Panc1 (cell line): ENCODE measurements around the gene HS2ST1. TPM values are rescaled to one million over a fixed set of nuclear protein-coding genes. Genes with fewer than 3 reads are reported as not detected.

ENCODE experiments used
- ATAC-seq: fragments of 200-7000 bp; cut with Tn5 transposase; 2 replicates; pipeline ENCODE4 v1.9.1; 2020; ENCODE audit warnings: mild to moderate bottlenecking, moderate library complexity
- BruUV-seq: library from RNA; stranded (reverse); fragments of 400-500 nt; replicated peaks from 2 replicates; lab custom pipeline; 2021; lab: Mats Ljungman, UMichigan
- CTCF ChIA-PET: fragments of 300-600 bp; sonication (Branson Sonifier 250); formaldehyde crosslinking; loops from one replicate; lab custom pipeline; 2022; ENCODE audit warnings: antibody characterized with exemption; lab: Charles Lee
- POLR2A ChIA-PET: fragments of 300-600 bp; sonication (Branson Sonifier 250); formaldehyde crosslinking; loops from one replicate; lab custom pipeline; 2022; ENCODE audit warnings: antibody characterized with exemption; lab: Charles Lee
- DNase-seq: peaks from one replicate; pipeline ENCODE4 v3.0.0-alpha.2; 2010; ENCODE audit warnings: low read depth, low spot score
- H3K27ac ChIP-seq: 2 replicates; pipeline ENCODE4 v1.5.1; 2011; ENCODE audit warnings: mild to moderate bottlenecking, low read length, inconsistent platforms
- H3K27me3 ChIP-seq: fragments of 200-500 bp; sonication (Bioruptor generic); 2 replicates; pipeline ENCODE4 v1.6.0; 2014; ENCODE audit warnings: low read length, inconsistent platforms; ENCODE audit not compliant: control insufficient read depth, insufficient read depth
- H3K36me3 ChIP-seq: fragments of 200-500 bp; sonication (Bioruptor generic); 2 replicates; pipeline ENCODE4 v1.5.1; 2014; ENCODE audit warnings: inconsistent platforms, mild to moderate bottlenecking, low read length, moderate library complexity; ENCODE audit not compliant: control insufficient read depth, insufficient read depth
- H3K4me1 ChIP-seq: 2 replicates; pipeline ENCODE4 v1.5.1; 2011; ENCODE audit warnings: inconsistent platforms, mild to moderate bottlenecking, low read length, moderate library complexity; ENCODE audit not compliant: control insufficient read depth, insufficient read depth
- H3K4me3 ChIP-seq, 2 experiments: 2 replicates each; pipeline ENCODE4 v1.5.1; 2011 to 2012; ENCODE audit warnings: low read depth in 2 of 2, low read length in 2 of 2, mild to moderate bottlenecking in 2 of 2, inconsistent platforms in 1 of 2, moderate library complexity in 1 of 2
- H3K9me3 ChIP-seq: fragments of 200-500 bp; sonication (Bioruptor generic); 2 replicates; pipeline ENCODE4 v1.5.1; 2014; ENCODE audit warnings: low read depth, mild to moderate bottlenecking, inconsistent platforms, low read length, moderate library complexity; ENCODE audit not compliant: control insufficient read depth, insufficient read depth
- POLR2AphosphoS5 ChIP-seq: IDR thresholded peaks from 2 replicates; pipeline ENCODE4 v1.6.1; 2012; ENCODE audit warnings: mild to moderate bottlenecking, low read depth, low read length, moderate library complexity
- SIN3A ChIP-seq: IDR thresholded peaks from 2 replicates; pipeline ENCODE4 v1.6.1; 2012; ENCODE audit warnings: low read depth, mild to moderate bottlenecking, low read length, moderate library complexity, borderline replicate concordance; ENCODE audit not compliant: insufficient read depth
- TCF7L2 ChIP-seq: IDR thresholded peaks from 2 replicates; pipeline ENCODE4 v1.6.1; 2011; ENCODE audit warnings: mild to moderate bottlenecking, low read depth, low read length, inconsistent platforms
- in situ Hi-C: cut with HindIII; loops from 2 replicates; pipeline ENCODE4 v1.10.0; 2016; ENCODE audit warnings: low sequenced_read_pairs, low pct_unique_long_range_greater_than_20kb
- intact Hi-C: fragments of 100-400 bp; cut with micrococcal nuclease; formaldehyde crosslinking; loops from one replicate; pipeline ENCODE4 v1.10.0; 2022; ENCODE audit not compliant: unreplicated experiment
- total RNA-seq: library from RNA; stranded (reverse); gene quantifications from one replicate; pipeline ENCODE4 v1.2.1, GENCODE V29; 2021; ENCODE audit not compliant: unreplicated experiment
- TF ChIP-seq, protein P1 (sequence below), 2 experiments: IDR thresholded peaks; 2 replicates each; pipeline ENCODE4 v1.6.1; 2011 to 2012; ENCODE audit warnings: low read depth in 2 of 2, control low read depth in 1 of 2, low read length in 1 of 2, mild to moderate bottlenecking in 1 of 2, moderate library complexity in 1 of 2; ENCODE audit not compliant: insufficient read depth in 1 of 2
- TF ChIP-seq, protein P2 (sequence below): fragments of 450-650 bp; IDR thresholded peaks from 2 replicates; pipeline ENCODE4 v1.5.1; 2017; ENCODE audit warnings: mild to moderate bottlenecking

Gene HS2ST1
- total RNA-seq, 1 experiment from 2014 or later = 81.0 TPM

DNA sequence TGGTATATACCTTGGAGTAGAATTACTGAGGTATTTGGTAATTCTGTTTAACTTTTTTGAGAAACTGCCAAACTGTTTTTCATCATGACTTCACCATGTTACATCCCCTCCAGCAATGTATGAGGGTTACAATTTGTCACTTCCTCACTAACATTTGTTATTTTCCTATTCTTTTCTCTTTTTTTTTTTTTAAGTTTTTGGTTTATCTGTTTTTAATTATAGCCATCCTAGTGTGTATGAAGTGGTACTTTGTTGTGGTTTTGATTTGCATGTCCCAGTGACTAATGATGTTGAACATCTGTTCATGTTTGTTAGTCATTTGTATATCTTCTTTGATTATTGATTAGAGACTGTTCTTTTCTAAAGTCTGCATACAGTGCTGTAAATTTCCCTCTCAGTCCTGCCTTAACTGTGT is 147.3 kb downstream of the HS2ST1 start:
- Histone ChIP-seq H3K4me1 (no peaks in the 10 kb centered on the region), H3K9me3 (peaks cover 4% of the 10 kb centered on the region; the same call in 1 of the 2 replicates), H3K36me3 (no peaks in the 10 kb centered on the region), H3K4me3 (no peak overlapping the region), H3K27ac (no peak overlapping the region), H3K27me3 (no peaks in the 10 kb centered on the region)
- intact Hi-C loops (no loop called here), in situ Hi-C loops (no loop called here)
- ATAC-seq = no peak
- DNase-seq = no peak
- no TSS peak for BruUV-seq
- ChIA-PET POLR2A (no interaction called here), CTCF (no interaction called here)
- TF ChIP-seq, protein P1, sequence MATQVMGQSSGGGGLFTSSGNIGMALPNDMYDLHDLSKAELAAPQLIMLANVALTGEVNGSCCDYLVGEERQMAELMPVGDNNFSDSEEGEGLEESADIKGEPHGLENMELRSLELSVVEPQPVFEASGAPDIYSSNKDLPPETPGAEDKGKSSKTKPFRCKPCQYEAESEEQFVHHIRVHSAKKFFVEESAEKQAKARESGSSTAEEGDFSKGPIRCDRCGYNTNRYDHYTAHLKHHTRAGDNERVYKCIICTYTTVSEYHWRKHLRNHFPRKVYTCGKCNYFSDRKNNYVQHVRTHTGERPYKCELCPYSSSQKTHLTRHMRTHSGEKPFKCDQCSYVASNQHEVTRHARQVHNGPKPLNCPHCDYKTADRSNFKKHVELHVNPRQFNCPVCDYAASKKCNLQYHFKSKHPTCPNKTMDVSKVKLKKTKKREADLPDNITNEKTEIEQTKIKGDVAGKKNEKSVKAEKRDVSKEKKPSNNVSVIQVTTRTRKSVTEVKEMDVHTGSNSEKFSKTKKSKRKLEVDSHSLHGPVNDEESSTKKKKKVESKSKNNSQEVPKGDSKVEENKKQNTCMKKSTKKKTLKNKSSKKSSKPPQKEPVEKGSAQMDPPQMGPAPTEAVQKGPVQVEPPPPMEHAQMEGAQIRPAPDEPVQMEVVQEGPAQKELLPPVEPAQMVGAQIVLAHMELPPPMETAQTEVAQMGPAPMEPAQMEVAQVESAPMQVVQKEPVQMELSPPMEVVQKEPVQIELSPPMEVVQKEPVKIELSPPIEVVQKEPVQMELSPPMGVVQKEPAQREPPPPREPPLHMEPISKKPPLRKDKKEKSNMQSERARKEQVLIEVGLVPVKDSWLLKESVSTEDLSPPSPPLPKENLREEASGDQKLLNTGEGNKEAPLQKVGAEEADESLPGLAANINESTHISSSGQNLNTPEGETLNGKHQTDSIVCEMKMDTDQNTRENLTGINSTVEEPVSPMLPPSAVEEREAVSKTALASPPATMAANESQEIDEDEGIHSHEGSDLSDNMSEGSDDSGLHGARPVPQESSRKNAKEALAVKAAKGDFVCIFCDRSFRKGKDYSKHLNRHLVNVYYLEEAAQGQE (IDR thresholded peaks at IDR 0.05; ENCODE audit: insufficient read depth in 1 of 2, low read depth in 2 of 2, low read length in 1 of 2) = no peak
- TF ChIP-seq, protein P2, sequence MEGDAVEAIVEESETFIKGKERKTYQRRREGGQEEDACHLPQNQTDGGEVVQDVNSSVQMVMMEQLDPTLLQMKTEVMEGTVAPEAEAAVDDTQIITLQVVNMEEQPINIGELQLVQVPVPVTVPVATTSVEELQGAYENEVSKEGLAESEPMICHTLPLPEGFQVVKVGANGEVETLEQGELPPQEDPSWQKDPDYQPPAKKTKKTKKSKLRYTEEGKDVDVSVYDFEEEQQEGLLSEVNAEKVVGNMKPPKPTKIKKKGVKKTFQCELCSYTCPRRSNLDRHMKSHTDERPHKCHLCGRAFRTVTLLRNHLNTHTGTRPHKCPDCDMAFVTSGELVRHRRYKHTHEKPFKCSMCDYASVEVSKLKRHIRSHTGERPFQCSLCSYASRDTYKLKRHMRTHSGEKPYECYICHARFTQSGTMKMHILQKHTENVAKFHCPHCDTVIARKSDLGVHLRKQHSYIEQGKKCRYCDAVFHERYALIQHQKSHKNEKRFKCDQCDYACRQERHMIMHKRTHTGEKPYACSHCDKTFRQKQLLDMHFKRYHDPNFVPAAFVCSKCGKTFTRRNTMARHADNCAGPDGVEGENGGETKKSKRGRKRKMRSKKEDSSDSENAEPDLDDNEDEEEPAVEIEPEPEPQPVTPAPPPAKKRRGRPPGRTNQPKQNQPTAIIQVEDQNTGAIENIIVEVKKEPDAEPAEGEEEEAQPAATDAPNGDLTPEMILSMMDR = no peak
- no peak for TF ChIP-seq SIN3A
- no peak for TF ChIP-seq POLR2AphosphoS5
- no peak for TF ChIP-seq TCF7L2

DNA sequence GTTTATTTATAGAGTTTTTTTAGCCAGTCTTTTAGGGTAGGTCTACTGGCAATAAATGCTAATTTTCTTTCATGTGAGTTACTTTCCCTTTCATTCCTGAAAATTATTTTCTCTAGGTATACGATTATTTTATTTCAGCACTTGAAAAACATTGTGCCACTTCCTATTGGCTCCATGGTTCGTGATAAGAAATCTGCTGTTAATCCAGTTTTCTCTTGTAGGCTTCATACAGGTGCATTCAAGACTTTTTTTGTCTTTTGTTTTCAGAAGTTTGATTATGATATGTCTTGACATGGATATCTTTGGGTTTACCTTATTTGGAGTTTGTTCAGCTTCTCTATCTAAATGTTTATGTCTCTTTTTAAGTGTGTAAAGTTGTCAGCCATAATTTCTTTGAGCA is 148.3 kb downstream of the HS2ST1 start:
- DNase-seq (no peak), ATAC-seq (no peak)
- TF ChIP-seq, protein P2 = no peak
- no peak for TF ChIP-seq SIN3A
- TF ChIP-seq, protein P1 (IDR thresholded peaks at IDR 0.05; ENCODE audit: insufficient read depth in 1 of 2, low read depth in 2 of 2, low read length in 1 of 2) = no peak
- no peak for TF ChIP-seq POLR2AphosphoS5
- TF ChIP-seq TCF7L2 = no peak
- intact Hi-C loops = no loop called here
- H3K4me1 ChIP-seq = no peaks in the 10 kb centered on the region
- H3K27ac ChIP-seq = no peak overlapping the region
- CTCF ChIA-PET = no interaction called here
- in situ Hi-C loops = no loop called here
- H3K36me3 ChIP-seq = no peaks in the 10 kb centered on the region
- no peaks in the 10 kb centered on the region for H3K27me3 ChIP-seq
- no peak overlapping the region for H3K4me3 ChIP-seq
- no TSS peak for BruUV-seq
- peaks cover 4% of the 10 kb centered on the region; the same call in 1 of the 2 replicates for H3K9me3 ChIP-seq
- POLR2A ChIA-PET = no interaction called here
